K562 (cell line): ENCODE measurements around the gene RXRA. TPM values are rescaled to one million over a fixed set of nuclear protein-coding genes. Genes with fewer than 3 reads are reported as not detected.

ENCODE experiments used
- BACH1 ChIP-seq: fragments of 200-800 bp; sonication (Bioruptor generic); IDR thresholded peaks from 2 replicates; pipeline ENCODE4 v1.6.1; 2016; ENCODE audit warnings: missing genetic modification characterization, missing compliant biosample characterization
- CHD1 ChIP-seq: fragments of 200-600 bp; sonication (generic); IDR thresholded peaks from one replicate; pipeline ENCODE4 v1.6.1; 2012; ENCODE audit warnings: mild to moderate bottlenecking, moderate library complexity, low read length, inconsistent platforms
- KDM2B ChIP-seq: fragments of 250-450 bp; sonication (Bioruptor Pico); IDR thresholded peaks from 2 replicates; pipeline ENCODE4 v1.8.0; 2021; ENCODE audit warnings: mild to moderate bottlenecking, moderate library complexity
- ZBTB8A ChIP-seq: fragments of 450-650 bp; IDR thresholded peaks from 2 replicates; pipeline ENCODE4 v1.6.1; 2018; ENCODE audit warnings: mild to moderate bottlenecking, moderate library complexity; ENCODE audit not compliant: partially characterized antibody
- ZNF780A ChIP-seq: fragments of 250-450 bp; sonication (Bioruptor Pico); IDR thresholded peaks from 2 replicates; pipeline ENCODE4 v1.5.0; 2021; ENCODE audit warnings: mild to moderate bottlenecking
- polyA plus RNA-seq, 8 experiments: library from polyadenylated mRNA; depleted of rRNA in 4 of 8; stranded (reverse) in 5 of 8; unstranded in 3 of 8; fragments of >200 nt; fragmentation: Nextera tagmentation in 2 of 8; fragmentation: Illumina TruSeq in 1 of 8; extraction: Ambion mirVana in 2 of 8; extraction: Trizol in 1 of 8; gene quantifications; 2 replicates each; pipeline versions ENCODE4 v1.2.1 to v1.2.3, GENCODE V29; 2011 to 2014; ENCODE audit warnings: inconsistent platforms in 1 of 8, missing spikeins in 1 of 8
- total RNA-seq, 7 experiments: library from RNA; depleted of rRNA in 6 of 7; stranded (reverse); fragments of >200 nt in 6 of 7; fragmentation: Illumina TruSeq in 2 of 7; extraction: Trizol in 2 of 7; gene quantifications; 2 replicates each; pipeline versions ENCODE4 v1.2.1 to v1.2.3, GENCODE V29; 2011 to 2021; ENCODE audit warnings: low replicate concordance in 1 of 7
- TF ChIP-seq, protein P1 (sequence below): sonication (generic); formaldehyde crosslinking; IDR thresholded peaks from 2 replicates; pipeline ENCODE4 v1.8.0; 2023; ENCODE audit warnings: missing genetic modification reagents, mild to moderate bottlenecking, borderline replicate concordance
- TF ChIP-seq, protein P2 (sequence below): fragments of 250-450 bp; sonication (Bioruptor Pico); IDR thresholded peaks from 2 replicates; pipeline ENCODE4 v1.4.0; 2020
- TF ChIP-seq, protein P3 (sequence below): fragments of 450-650 bp; IDR thresholded peaks from 2 replicates; pipeline ENCODE4 v1.6.1; 2016; ENCODE audit warnings: mild to moderate bottlenecking, moderate library complexity

The RXRA gene
- total and polyA plus RNA-seq, 9 of the 15 experiments (the other 6 are each of a cell fraction or from before 2014, with no cell fraction given), result 0.35 to 23.6 (median 4.6) TPM

DNA sequence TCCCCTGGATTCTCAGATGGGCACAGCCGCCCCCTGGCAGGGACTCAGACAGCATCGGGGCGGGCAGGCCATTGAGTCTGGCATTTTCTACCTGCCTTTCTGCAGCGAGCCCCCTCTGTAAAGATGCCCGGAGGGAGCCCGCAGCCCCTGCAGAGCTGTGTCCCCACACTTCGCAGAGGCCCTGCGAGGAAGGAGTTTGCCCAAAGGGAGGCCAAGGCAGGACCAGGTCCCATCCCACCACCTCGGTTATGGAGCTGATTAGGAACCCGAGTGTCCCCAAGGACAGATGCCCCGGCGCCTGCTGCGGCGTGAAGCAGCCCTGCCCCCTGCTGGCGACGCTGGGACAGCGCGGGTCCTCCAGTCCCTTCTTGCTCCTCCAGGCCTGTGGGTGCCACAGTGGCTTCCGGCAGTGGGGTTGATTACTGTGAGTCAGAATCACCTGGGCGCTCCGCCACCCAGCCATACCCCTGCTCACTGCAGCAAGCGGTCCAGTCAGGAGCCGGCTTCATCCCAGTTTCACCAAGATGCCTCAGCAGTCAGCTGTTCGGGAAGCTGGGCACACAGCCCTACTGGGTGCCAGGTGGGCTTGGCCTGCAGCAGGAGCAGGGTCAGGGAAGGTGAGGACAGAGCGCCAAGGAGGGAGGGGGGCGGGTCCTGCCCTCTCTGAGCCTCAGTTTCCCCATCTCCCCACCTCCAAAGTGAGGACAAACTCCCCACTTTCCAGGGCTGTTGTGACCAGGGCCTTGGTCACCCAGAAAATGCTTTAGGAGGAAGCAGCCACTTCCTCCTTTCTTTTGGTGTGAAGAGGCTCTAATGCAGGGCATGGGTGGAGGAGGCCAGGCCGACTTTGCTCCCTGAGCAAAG is 117.2 kb downstream of the RXRA start (continued):
- TF ChIP-seq ZBTB8A, result no peak
- TF ChIP-seq, protein P1, sequence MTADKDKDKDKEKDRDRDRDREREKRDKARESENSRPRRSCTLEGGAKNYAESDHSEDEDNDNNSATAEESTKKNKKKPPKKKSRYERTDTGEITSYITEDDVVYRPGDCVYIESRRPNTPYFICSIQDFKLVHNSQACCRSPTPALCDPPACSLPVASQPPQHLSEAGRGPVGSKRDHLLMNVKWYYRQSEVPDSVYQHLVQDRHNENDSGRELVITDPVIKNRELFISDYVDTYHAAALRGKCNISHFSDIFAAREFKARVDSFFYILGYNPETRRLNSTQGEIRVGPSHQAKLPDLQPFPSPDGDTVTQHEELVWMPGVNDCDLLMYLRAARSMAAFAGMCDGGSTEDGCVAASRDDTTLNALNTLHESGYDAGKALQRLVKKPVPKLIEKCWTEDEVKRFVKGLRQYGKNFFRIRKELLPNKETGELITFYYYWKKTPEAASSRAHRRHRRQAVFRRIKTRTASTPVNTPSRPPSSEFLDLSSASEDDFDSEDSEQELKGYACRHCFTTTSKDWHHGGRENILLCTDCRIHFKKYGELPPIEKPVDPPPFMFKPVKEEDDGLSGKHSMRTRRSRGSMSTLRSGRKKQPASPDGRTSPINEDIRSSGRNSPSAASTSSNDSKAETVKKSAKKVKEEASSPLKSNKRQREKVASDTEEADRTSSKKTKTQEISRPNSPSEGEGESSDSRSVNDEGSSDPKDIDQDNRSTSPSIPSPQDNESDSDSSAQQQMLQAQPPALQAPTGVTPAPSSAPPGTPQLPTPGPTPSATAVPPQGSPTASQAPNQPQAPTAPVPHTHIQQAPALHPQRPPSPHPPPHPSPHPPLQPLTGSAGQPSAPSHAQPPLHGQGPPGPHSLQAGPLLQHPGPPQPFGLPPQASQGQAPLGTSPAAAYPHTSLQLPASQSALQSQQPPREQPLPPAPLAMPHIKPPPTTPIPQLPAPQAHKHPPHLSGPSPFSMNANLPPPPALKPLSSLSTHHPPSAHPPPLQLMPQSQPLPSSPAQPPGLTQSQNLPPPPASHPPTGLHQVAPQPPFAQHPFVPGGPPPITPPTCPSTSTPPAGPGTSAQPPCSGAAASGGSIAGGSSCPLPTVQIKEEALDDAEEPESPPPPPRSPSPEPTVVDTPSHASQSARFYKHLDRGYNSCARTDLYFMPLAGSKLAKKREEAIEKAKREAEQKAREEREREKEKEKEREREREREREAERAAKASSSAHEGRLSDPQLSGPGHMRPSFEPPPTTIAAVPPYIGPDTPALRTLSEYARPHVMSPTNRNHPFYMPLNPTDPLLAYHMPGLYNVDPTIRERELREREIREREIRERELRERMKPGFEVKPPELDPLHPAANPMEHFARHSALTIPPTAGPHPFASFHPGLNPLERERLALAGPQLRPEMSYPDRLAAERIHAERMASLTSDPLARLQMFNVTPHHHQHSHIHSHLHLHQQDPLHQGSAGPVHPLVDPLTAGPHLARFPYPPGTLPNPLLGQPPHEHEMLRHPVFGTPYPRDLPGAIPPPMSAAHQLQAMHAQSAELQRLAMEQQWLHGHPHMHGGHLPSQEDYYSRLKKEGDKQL (CRISPR knock-in tag), result no peak
- no peak for TF ChIP-seq ZNF780A (CRISPR knock-in tag)
- no peak for TF ChIP-seq CHD1
- TF ChIP-seq, protein P2, sequence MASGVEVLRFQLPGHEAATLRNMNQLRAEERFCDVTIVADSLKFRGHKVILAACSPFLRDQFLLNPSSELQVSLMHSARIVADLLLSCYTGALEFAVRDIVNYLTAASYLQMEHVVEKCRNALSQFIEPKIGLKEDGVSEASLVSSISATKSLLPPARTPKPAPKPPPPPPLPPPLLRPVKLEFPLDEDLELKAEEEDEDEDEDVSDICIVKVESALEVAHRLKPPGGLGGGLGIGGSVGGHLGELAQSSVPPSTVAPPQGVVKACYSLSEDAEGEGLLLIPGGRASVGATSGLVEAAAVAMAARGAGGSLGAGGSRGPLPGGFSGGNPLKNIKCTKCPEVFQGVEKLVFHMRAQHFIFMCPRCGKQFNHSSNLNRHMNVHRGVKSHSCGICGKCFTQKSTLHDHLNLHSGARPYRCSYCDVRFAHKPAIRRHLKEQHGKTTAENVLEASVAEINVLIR (CRISPR knock-in tag), result no peak
- TF ChIP-seq, protein P3, sequence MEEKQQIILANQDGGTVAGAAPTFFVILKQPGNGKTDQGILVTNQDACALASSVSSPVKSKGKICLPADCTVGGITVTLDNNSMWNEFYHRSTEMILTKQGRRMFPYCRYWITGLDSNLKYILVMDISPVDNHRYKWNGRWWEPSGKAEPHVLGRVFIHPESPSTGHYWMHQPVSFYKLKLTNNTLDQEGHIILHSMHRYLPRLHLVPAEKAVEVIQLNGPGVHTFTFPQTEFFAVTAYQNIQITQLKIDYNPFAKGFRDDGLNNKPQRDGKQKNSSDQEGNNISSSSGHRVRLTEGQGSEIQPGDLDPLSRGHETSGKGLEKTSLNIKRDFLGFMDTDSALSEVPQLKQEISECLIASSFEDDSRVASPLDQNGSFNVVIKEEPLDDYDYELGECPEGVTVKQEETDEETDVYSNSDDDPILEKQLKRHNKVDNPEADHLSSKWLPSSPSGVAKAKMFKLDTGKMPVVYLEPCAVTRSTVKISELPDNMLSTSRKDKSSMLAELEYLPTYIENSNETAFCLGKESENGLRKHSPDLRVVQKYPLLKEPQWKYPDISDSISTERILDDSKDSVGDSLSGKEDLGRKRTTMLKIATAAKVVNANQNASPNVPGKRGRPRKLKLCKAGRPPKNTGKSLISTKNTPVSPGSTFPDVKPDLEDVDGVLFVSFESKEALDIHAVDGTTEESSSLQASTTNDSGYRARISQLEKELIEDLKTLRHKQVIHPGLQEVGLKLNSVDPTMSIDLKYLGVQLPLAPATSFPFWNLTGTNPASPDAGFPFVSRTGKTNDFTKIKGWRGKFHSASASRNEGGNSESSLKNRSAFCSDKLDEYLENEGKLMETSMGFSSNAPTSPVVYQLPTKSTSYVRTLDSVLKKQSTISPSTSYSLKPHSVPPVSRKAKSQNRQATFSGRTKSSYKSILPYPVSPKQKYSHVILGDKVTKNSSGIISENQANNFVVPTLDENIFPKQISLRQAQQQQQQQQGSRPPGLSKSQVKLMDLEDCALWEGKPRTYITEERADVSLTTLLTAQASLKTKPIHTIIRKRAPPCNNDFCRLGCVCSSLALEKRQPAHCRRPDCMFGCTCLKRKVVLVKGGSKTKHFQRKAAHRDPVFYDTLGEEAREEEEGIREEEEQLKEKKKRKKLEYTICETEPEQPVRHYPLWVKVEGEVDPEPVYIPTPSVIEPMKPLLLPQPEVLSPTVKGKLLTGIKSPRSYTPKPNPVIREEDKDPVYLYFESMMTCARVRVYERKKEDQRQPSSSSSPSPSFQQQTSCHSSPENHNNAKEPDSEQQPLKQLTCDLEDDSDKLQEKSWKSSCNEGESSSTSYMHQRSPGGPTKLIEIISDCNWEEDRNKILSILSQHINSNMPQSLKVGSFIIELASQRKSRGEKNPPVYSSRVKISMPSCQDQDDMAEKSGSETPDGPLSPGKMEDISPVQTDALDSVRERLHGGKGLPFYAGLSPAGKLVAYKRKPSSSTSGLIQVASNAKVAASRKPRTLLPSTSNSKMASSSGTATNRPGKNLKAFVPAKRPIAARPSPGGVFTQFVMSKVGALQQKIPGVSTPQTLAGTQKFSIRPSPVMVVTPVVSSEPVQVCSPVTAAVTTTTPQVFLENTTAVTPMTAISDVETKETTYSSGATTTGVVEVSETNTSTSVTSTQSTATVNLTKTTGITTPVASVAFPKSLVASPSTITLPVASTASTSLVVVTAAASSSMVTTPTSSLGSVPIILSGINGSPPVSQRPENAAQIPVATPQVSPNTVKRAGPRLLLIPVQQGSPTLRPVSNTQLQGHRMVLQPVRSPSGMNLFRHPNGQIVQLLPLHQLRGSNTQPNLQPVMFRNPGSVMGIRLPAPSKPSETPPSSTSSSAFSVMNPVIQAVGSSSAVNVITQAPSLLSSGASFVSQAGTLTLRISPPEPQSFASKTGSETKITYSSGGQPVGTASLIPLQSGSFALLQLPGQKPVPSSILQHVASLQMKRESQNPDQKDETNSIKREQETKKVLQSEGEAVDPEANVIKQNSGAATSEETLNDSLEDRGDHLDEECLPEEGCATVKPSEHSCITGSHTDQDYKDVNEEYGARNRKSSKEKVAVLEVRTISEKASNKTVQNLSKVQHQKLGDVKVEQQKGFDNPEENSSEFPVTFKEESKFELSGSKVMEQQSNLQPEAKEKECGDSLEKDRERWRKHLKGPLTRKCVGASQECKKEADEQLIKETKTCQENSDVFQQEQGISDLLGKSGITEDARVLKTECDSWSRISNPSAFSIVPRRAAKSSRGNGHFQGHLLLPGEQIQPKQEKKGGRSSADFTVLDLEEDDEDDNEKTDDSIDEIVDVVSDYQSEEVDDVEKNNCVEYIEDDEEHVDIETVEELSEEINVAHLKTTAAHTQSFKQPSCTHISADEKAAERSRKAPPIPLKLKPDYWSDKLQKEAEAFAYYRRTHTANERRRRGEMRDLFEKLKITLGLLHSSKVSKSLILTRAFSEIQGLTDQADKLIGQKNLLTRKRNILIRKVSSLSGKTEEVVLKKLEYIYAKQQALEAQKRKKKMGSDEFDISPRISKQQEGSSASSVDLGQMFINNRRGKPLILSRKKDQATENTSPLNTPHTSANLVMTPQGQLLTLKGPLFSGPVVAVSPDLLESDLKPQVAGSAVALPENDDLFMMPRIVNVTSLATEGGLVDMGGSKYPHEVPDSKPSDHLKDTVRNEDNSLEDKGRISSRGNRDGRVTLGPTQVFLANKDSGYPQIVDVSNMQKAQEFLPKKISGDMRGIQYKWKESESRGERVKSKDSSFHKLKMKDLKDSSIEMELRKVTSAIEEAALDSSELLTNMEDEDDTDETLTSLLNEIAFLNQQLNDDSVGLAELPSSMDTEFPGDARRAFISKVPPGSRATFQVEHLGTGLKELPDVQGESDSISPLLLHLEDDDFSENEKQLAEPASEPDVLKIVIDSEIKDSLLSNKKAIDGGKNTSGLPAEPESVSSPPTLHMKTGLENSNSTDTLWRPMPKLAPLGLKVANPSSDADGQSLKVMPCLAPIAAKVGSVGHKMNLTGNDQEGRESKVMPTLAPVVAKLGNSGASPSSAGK, result no peak
- no peak for TF ChIP-seq BACH1 (tag)
- no peak for TF ChIP-seq KDM2B (CRISPR knock-in tag)
